Nucleus accumbens (tissue), 56 donors: ENCODE measurements around the gene GSG1L2.
A peak's percentile ranks its signal among the peaks of the same experiment; 100 is the strongest.

Experiments used
- DNase-seq, 56 donors: peaks; one replicate each; lab custom pipeline; 2025; lab: John Stamatoyannopoulos, UW

GSG1L2 gene

DNA sequence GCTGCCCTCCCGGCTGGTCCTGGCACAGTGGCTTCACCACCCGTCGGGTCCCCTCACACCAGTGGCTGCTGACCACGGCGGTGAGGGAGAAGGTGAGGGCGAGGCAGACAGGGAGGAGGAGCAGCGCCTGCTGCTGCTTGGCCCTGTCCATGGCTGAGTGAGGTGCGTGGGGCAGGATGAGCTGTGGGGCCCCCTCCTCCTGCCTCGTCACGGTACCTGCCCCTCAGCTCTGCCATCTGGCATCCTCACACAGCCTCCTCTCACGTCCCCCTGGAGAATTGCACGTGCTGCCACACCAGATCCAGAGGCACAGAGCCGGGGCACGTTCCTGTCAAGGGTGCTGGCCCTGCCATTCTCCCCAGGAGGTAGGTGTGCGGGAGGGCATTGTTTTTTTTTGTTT is at the start of gene GSG1L2:
GSG1L2 (minus strand) TSS at position 159 of the 400 bp plus-strand sequence; CDS start at position 151, 8 bp downstream.
- no peak for DNase-seq

GRCh38 chr17:9868552-9868951 is 46.7 kb upstream of the GSG1L2 start:
- no peak for DNase-seq

DNA sequence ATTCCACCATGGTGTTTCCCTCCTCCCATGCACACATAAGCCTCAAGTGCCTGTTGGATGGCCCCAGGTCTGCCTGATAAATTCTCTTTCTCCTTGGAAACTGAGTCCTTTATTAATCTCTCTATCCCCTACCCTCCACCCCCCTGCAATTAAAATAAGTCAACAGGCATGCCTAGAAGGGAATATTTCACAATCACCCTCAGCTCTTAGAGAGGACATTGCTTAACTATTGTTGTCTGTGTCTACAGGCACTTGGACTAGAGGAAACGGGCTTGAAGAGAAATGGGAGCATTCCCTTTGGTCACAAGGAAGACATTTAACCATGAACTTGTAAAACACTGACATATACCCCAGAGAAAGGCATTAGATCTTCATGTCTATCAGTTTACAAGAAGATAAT is 43.7 kb upstream of the GSG1L2 start:
- no peak for DNase-seq

- no peak for DNase-seq
Observed at GRCh38 chr17:9862949-9863348, 41.1 kb upstream of the GSG1L2 start.

- no peak for DNase-seq
Observed at GRCh38 chr17:9862220-9862619, 40.3 kb upstream of the GSG1L2 start.

DNA sequence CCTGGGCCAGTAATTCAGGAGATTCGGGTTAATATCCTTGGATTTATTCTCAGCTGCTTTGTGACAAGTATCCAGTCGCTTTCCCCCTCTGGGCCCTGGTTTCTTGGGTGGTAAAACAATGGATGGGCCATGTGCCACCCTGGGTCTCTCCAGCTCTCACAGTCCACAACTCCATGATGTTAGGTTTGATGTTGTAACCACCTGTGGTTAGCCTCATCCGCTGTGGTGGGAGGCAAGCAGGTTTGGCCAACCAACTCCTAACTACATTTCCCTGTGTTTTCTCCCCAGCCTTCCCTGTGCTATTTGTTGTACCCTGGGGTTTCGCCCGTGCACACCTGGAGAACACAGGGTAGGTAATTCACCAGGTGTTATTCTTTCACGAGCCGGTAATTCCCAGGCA is 39.0 kb upstream of the GSG1L2 start:
- DNase-seq, result no peak

DNA sequence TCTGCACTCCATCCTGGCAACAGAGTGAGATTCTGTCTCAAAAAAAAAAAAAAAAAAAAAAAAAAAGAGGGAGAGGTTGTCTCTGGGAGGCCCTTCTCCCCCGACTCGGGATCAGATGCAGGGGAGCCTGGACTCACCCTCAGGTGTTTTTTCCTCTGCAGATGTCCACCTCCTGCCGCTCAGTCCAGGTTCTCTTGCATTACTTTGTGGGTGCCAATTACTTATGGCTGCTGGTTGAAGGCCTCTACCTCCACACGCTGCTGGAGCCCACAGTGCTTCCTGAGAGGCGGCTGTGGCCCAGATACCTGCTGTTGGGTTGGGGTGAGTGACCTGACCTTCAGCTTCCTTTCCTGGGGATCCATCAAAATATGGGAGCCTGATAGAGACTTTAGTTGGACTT is 37.9 kb upstream of the GSG1L2 start:
- DNase-seq, result no peak

GRCh38 chr17:9855036-9855435 is 33.2 kb upstream of the GSG1L2 start:
- no peak for DNase-seq

DNA sequence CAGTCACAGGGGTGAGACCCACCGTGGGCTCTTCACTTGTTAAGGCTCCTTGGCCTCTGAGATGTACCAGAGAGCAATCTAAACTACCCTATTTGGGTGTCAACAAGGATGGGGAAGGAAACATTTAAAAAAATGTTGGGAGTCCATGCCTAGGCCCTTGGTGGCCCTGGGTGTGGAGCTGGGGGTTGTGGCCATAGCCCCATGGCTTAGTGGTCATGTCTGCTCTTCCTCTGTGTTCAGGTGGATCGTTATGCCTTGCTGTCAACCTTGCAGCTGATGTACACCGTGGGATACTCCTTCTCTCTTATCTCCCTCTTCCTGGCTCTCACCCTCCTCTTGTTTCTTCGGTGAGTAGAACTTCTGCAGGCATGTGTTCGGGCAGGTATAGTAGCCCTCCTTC is 32.4 kb upstream of the GSG1L2 start:
- DNase-seq, result no peak

DNA sequence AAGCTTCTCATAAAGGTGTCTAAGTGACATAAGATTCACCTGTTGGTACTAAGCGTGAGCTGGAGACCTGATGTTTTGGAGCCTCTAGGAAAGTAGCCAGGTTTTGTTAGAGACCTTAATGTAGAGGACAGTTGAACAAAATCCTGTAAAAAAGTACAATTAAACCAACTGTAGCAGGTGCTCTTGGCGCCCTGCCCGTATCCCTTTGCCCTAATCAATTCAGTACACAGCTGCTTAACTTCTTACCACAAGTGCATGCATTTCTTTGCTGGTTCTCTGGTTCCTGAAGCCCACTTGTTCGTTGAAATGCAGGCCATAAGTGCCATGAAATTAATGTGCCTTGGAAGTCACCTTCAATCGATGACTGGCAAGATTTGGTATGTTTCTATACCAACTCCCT is 28.3 kb upstream of the GSG1L2 start:
- no peak for DNase-seq

GRCh38 chr17:9845306-9845705 is 23.4 kb upstream of the GSG1L2 start:
- DNase-seq, result no peak

DNA sequence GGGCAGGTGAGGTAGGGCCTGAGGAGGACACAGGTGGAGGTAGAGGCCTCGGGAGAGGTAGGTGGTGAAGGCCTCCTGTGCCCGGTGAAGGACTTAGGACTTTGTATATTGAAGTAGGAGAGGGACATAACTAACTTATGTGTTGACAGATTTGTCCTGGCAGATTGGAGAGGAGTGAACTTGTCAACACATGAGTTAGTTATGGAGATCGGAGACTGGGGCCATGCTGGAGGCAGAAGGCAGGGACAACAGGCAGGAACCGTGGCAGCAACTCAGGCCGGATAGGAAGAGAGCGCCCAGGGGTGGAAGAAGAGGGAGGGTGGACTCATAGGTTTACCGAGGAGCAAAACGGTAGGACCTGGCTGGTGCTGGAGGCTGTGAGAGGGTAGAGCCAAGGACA is 22.3 kb upstream of the GSG1L2 start:
- no peak for DNase-seq

- DNase-seq, result no peak
Observed at GRCh38 chr17:9843152-9844010, 21.5 kb upstream of the GSG1L2 start.

DNA sequence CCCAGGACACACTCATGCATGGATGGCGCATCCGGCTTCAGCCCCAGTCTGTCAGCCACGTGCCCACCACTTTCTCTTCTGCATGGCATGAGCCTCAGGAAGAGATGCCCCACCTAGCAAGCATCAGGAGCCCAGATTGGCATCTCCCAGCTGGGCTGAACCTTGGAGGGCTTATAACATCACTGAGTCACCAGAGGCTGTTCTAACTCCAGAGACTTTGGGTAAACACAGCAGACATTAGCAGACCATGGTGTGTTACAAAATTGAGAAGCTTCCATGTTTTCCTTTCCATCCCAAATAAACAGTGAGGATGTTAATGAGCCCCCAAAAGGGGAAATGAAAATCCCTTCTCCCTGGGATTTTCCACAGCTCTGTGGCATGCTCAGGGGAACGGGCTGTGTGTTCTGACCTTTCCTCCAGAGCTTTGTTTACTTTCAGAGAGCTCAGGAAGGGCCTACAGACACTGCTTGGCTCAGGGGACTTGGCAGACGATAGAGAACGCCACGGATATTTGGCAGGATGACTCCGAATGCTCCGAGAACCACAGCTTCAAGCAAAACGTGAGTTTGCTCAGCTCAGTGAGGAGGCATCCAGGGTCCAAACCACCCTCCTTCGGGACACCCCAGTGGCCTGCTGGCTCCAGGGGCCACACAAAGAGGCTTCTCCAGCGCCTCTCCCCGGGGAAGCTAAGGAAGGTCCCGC is 20.3 kb upstream of the GSG1L2 start:
- DNase-seq, result peak in 25 of 56 donors; percentile 1 to 42 (median 16)

GRCh38 chr17:9839433-9839832 is 17.6 kb upstream of the GSG1L2 start:
- DNase-seq, result no peak

- DNase-seq, result no peak
Observed at GRCh38 chr17:9837551-9838471, 15.9 kb upstream of the GSG1L2 start.

GRCh38 chr17:9833922-9834321 is 12.0 kb upstream of the GSG1L2 start:
- DNase-seq, result no peak

DNA sequence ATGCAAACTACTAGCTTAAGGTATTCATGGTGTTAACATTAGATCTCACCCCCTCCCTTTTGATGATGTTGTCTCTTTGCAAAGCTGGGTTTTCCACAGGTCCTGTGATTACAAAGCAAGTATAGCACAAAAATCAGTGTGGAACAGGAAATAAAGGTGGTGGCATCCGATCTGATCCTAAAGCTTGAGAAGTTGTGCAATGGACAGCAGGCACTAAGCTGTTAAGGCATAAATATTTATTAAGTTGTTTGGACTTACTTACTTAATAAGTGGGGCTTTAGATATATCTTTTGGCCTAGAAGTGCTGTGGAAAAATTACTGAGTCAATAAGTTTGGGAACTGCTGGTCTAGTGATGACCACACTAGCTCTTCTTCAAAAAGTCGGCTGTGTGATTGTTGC is 8.8 kb upstream of the GSG1L2 start:
- DNase-seq, result no peak

- DNase-seq, result no peak
Observed at GRCh38 chr17:9829343-9829742, 7.5 kb upstream of the GSG1L2 start.

DNA sequence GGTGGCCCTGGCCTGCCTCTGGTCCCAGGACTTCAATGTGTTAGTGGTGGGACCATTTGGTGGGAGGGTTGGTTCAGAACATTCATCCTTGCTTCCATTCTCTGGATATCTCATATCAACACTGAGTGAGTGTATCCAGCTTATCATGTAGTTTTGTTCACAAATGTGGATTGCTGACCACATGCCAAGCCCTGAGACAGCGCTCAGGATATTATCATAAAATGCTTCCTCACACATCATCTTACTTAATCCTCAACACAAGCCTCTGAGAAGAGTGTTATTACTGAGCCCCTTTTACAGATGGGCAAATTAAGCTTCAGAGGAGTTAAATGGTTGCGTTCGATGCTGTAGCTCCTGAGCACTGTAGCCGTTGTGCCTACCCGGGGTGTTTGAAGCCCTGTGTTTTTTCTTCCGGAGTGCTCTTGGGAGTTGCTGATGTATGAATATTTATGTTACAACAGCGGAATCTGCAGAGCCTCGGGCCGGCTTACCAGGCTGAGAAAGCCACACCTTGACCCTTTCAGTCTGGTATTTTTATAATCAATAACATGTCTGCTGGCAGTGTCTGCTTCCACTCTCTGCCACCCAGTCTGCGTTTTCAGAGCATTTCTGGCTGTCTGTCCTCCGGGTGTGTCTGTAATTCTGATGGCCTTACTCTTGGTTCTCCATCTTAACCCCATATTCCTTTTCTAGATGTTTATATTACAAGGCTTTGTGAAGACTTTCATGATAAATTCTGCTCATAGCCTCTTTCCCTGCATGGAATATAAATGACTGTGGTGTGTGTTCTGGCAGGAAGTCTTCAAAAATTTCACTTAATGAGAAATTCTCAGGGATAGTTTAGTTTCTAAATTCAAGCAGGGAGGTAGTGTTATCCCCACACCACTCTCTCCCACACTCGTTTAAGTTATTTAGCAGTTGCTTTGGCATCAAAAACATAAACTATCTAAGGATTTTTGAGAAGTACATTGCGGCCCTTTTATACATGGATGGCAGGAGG is 6.7 kb upstream of the GSG1L2 start:
- no peak for DNase-seq
